Ovary (tissue), 3 donors: ENCODE data around the gene AADACL2.

Source experiments
- EP300 ChIP-seq: sonication (generic); formaldehyde crosslinking; IDR thresholded peaks from one replicate; pipeline ENCODE4 v1.6.1; 2017; ENCODE audit warnings: antibody characterized with exemption
- POLR2A ChIP-seq: fragments of 450-650 bp; IDR thresholded peaks from one replicate; pipeline ENCODE4 v1.6.1; 2017; ENCODE audit warnings: antibody characterized with exemption, mild to moderate bottlenecking, moderate library complexity
- TF ChIP-seq, protein P1 (sequence below), 3 donors: fragments of 450-650 bp in 2 of 3; fragments of 200-600 bp in 1 of 3; IDR thresholded peaks; one replicate each; pipeline versions ENCODE4 v1.5.1 to v1.8.0; 2016 to 2022; ENCODE audit warnings: antibody characterized with exemption in 3 of 3, mild to moderate bottlenecking in 1 of 3
- donor health status: DM: no; HTN: no; CAD: no.

- TF ChIP-seq, protein P1, sequence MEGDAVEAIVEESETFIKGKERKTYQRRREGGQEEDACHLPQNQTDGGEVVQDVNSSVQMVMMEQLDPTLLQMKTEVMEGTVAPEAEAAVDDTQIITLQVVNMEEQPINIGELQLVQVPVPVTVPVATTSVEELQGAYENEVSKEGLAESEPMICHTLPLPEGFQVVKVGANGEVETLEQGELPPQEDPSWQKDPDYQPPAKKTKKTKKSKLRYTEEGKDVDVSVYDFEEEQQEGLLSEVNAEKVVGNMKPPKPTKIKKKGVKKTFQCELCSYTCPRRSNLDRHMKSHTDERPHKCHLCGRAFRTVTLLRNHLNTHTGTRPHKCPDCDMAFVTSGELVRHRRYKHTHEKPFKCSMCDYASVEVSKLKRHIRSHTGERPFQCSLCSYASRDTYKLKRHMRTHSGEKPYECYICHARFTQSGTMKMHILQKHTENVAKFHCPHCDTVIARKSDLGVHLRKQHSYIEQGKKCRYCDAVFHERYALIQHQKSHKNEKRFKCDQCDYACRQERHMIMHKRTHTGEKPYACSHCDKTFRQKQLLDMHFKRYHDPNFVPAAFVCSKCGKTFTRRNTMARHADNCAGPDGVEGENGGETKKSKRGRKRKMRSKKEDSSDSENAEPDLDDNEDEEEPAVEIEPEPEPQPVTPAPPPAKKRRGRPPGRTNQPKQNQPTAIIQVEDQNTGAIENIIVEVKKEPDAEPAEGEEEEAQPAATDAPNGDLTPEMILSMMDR (IDR thresholded peaks at IDR 0.05) = no peak
- TF ChIP-seq EP300 (no peak), POLR2A (no peak)
Measured at GRCh38 chr3:151777880-151778279, 44.2 kb downstream of the AADACL2 start.
